Psoas muscle (tissue), 8 donors: ENCODE data around the gene GNG12. TPM values are rescaled to one million over a fixed set of nuclear protein-coding genes. Genes with fewer than 3 reads are reported as not detected.

Source experiments
- ATAC-seq, 4 donors: fragments of 200-7000 bp; cut with Tn5 transposase; one replicate each; pipeline ENCODE4 v1.9.1; 2020; ENCODE audit warnings: moderate library complexity in 3 of 4, mild to moderate bottlenecking in 2 of 4
- DNase-seq, 2 donors: peaks; one replicate each; pipeline ENCODE4 v3.0.0-alpha.2; 2020
- H3K27ac ChIP-seq: fragments of 200-600 bp; one replicate; pipeline ENCODE4 v1.8.0; 2022
- H3K27me3 ChIP-seq, 3 donors: fragments of 200-600 bp in 1 of 3; one replicate each; pipeline versions ENCODE4 v1.6.1 to v1.8.0; 2013 to 2022; ENCODE audit warnings: low read length in 2 of 3, mild to moderate bottlenecking in 2 of 3, moderate library complexity in 1 of 3; ENCODE audit not compliant: insufficient read depth in 3 of 3
- H3K36me3 ChIP-seq, 2 donors: fragments of 200-600 bp in 1 of 2; one replicate each; pipeline versions ENCODE4 v1.6.1 to v1.8.0; 2013 to 2022; ENCODE audit warnings: low read depth in 1 of 2, mild to moderate bottlenecking in 1 of 2, moderate library complexity in 1 of 2; ENCODE audit not compliant: insufficient read depth in 1 of 2
- H3K4me1 ChIP-seq: fragments of 200-600 bp; one replicate; pipeline ENCODE4 v1.8.0; 2022
- H3K4me3 ChIP-seq: fragments of 200-600 bp; one replicate; pipeline ENCODE4 v1.8.0; 2022; ENCODE audit warnings: mild to moderate bottlenecking
- H3K9me3 ChIP-seq: fragments of 200-600 bp; one replicate; pipeline ENCODE4 v1.8.0; 2022
- WGBS, 3 donors: extraction: QIAGEN DNeasy Blood & Tissue Kit; methylation state at CpG; one replicate each; pipeline versions ENCODE4 v1.1.6 to v1.1.7; 2013; 5-methylcytosine and 5-hydroxymethylcytosine counted together
- intact Hi-C, 2 donors: fragments of 100-400 bp; cut with DNase I; formaldehyde crosslinking; loops; one replicate each; pipeline versions ENCODE4 v1.11.0 to v1.14.2; 2022
- polyA plus RNA-seq, 3 donors: library from polyadenylated mRNA; stranded (reverse); fragments of 200-250 nt; gene quantifications; one replicate each; pipeline ENCODE4 v1.2.3, GENCODE V29; 2013
- total RNA-seq, 4 donors: library from RNA; stranded (reverse); fragmentation: NEBNext Ultra II Directional in 2 of 4; extraction: Animal tissue kit (Norgen Biotek cat#: 25700) in 2 of 4; gene quantifications; one replicate each; pipeline versions ENCODE4 v1.2.1 to v1.2.4, GENCODE V29; 2021 to 2023
- TF ChIP-seq, protein P1 (sequence below): fragments of 200-600 bp; IDR thresholded peaks from one replicate; pipeline ENCODE4 v1.8.0; 2022; ENCODE audit warnings: antibody characterized with exemption
- donor health status: healthy with polysubstance abuse.
- donor health status: DM: no; HTN: no; CAD: no; lungs with moderate emphysema.
- donor health status: Bipolar disorder and iron deficiency.
- donor health status: healthy.
- donor health status: DM: yes; HTN: yes; CAD: no.
- donor health status: DM: no; HTN: no; CAD: no.
- donor health status: DM: no; HTN: no; CAD: no.
- donor health status: DM: yes; HTN: yes; CAD: no.

GNG12 gene
- total and polyA plus RNA-seq, 7 donors, result 8.9 to 25.1 (median 18.6) TPM

DNA sequence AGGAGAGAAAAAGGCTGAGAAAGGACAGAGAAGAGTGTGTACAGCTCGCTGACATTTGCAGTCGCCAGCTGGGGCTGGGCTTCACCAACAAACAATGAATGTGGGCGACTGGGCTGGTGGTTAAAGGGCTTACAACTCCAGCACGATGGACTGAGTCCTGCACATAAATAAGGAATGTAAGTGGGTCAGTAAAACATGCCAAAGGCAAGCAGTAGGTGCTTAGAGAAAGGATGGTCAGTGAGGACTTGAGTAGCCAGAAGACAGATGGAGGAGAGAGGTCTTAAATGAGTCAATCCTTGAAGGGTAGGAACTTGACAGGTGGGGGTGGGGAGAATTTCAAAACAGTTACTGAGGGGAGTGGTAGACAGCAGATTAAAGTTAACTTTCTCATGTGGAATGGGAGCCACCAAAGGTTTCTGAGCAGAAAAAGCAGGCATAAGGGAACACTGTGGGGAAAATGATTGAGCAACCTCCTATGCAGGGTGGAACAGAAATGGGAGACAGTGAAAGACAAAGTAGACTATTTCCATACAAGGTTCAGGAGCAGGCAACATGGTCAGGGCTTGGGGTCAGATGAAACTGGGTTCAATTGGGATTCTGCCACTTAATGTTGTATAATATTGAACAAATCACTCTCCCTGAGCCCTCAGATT, 110.8 kb downstream of the GNG12 start:
- Histone ChIP-seq H3K9me3 (no peaks in the 10 kb centered on the region), H3K4me3 (no peak overlapping the region), H3K36me3 (no peaks in the 10 kb centered on the region), H3K4me1 (peaks cover 34% of the 10 kb centered on the region), H3K27ac (no peak overlapping the region), H3K27me3 (no peaks in the 10 kb centered on the region)
- TF ChIP-seq, protein P1, sequence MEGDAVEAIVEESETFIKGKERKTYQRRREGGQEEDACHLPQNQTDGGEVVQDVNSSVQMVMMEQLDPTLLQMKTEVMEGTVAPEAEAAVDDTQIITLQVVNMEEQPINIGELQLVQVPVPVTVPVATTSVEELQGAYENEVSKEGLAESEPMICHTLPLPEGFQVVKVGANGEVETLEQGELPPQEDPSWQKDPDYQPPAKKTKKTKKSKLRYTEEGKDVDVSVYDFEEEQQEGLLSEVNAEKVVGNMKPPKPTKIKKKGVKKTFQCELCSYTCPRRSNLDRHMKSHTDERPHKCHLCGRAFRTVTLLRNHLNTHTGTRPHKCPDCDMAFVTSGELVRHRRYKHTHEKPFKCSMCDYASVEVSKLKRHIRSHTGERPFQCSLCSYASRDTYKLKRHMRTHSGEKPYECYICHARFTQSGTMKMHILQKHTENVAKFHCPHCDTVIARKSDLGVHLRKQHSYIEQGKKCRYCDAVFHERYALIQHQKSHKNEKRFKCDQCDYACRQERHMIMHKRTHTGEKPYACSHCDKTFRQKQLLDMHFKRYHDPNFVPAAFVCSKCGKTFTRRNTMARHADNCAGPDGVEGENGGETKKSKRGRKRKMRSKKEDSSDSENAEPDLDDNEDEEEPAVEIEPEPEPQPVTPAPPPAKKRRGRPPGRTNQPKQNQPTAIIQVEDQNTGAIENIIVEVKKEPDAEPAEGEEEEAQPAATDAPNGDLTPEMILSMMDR, result no peak
- intact Hi-C loops, result no loop called here
- DNase-seq, result no peak
- 76 to 84% (median 84%) methylated on average over 4 of the region's 4 CpGs for WGBS, 3 donors
- no peak for ATAC-seq

DNA sequence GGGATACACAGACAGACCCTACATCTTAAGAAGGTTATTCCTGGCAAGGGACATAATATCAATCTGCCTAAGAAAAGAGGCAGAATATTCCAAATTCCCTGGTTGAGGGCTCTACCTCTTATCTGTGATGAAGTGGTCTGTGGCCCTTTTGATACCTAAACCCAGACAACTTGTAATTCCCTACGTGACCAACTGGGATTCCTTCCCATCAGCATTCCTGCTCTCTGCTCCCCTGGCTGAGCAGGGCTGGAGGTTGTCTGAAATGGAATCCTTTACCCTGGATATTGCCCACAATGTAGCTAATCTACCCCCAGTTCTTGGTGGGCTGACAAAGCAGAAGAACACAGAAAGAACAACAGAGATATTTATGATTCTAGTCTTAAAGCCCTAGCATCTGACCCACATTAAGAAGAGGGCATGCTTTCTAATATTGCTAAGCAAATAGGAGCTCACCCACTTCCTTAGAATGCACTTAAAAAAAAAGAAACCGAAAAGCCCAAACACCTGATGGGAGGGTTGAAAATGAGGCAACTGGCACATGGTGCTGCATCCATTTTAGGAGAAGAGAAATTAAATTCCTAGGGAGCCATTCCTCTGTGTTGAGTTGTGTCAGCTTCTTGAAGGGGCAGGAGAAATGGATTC, 111.5 kb downstream of the GNG12 start:
- no peaks in the 10 kb centered on the region for H3K27me3 ChIP-seq
- no peak overlapping the region for H3K27ac ChIP-seq
- H3K4me3 ChIP-seq, result no peak overlapping the region
- H3K9me3 ChIP-seq, result no peaks in the 10 kb centered on the region
- no peak for ATAC-seq
- WGBS, 3 donors, result 82 to 84% (median 83%) methylated on average over 2 of the region's 2 CpGs
- H3K36me3 ChIP-seq, result no peaks in the 10 kb centered on the region
- peaks cover 40% of the 10 kb centered on the region for H3K4me1 ChIP-seq
- TF ChIP-seq, protein P1, result no peak
- DNase-seq, result no peak
- intact Hi-C loops, result no loop called here

DNA sequence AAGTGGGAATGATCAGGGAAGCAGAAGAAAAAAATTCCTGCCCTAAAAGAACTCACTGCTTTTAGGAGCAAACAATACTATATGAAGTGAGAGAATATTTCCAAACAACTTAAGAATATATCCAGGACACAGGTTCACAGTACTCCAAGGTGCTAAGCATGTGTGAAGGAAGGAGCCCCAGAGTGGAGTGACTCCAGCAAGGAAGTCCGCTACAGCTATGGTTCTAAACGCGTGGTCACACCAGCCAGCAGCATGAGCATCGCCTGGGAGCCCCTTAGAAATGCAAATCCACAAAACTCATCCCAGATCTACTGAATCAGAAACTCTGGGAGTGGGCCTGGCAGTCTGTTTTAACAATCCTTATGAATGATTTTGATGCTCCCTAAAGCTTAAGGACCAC, 112.2 kb downstream of the GNG12 start:
- H3K4me1 ChIP-seq, result peaks cover 41% of the 10 kb centered on the region
- no peak overlapping the region for H3K27ac ChIP-seq
- ATAC-seq (no peak), DNase-seq (no peak)
- TF ChIP-seq, protein P1, result no peak
- 93 to 97% (median 94%) methylated on average over 4 of the region's 4 CpGs for WGBS, 3 donors
- H3K9me3 ChIP-seq, result no peaks in the 10 kb centered on the region
- no peaks in the 10 kb centered on the region for H3K36me3 ChIP-seq
- intact Hi-C loops, result no loop called here
- H3K4me3 ChIP-seq, result no peak overlapping the region
- H3K27me3 ChIP-seq, result no peaks in the 10 kb centered on the region

DNA sequence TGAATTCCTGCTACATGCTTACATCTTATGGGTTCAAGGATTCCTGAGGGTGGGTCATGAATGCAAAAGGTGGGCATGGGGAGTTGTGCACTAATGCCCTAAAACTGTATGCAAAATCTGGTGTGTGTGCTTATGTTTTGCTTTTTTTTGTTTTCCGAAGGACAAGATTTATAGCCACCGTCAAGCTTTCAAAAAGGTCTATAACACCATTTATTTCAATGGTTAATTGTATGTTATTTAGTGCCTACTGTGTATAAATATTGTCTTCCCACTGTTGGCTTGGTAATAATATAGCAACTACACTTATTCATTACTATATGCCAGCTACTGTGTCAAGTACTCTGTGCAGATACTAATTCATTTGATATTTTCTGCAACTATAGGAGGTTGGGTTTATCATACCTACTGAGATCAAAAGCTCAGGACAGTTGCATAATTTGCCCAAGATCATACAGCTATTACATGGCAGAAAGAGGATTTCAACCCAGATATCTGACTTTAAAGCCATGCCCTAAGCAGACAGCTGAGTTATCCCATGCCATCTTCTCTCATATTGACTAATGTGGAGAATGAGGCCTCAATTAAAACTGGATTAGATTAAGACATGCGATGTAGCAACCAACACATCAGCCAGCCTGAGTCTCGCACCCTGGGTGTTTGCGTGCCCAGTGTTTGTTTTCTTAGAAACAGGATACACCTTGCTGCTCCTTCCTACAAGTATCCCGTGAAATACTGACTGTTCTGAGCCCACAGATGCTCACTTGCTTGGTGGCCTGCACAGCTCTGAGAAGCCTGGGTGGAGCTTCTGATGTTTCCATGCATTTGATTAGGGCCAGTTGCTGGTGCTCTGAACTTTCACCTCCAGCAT, 113.7 kb downstream of the GNG12 start:
- WGBS, 3 donors, result 83 to 91% (median 88%) methylated on average over 6 of the region's 6 CpGs
- Histone ChIP-seq H3K4me1 (peaks cover 35% of the 10 kb centered on the region), H3K36me3 (no peaks in the 10 kb centered on the region), H3K27me3 (no peaks in the 10 kb centered on the region), H3K4me3 (no peak overlapping the region), H3K9me3 (no peaks in the 10 kb centered on the region), H3K27ac (no peak overlapping the region)
- no peak for DNase-seq
- intact Hi-C loops, result no loop called here
- no peak for ATAC-seq
- TF ChIP-seq, protein P1, result no peak
